ENCODE results near the gene CCNB3. TPM values are rescaled to one million over a fixed set of nuclear protein-coding genes. Genes with fewer than 3 reads are reported as not detected.
"Not testable (repeated sequence)": the region's sequence is repeated elsewhere in the genome, so short reads cannot be mapped to it uniquely, and the experiment has no call there.

Gene CCNB3
- total RNA-seq, 2 donors from 2014 or later, result 0.76 to 1.4 TPM

DNA sequence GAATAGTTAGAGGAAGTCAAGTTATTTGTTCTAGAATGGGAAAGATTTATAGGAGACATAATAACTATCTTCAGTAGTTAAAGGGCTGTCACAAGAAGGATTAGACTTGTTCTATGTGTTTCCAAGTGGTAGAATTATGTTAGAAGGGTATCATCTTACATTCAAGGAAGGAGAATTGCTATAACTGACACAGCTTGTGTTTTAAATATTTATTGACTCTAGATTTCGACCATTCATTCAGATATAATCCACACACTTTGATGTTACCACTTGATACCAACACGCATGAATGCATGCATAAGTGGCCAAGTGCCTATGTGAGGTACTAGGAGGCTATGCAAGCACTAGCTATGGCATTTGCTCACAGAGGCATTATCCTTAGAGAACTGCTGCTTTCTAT lies 122.7 kb downstream of the CCNB3 start:
- intact Hi-C loops (cut with DNase I), result no loop called here
- no peak for DNase-seq (ENCODE audit: low spot score)

GRCh38 chrX:50332668-50333067 lies 128.1 kb downstream of the CCNB3 start:
- intact Hi-C loops (cut with DNase I); DNase-seq (ENCODE audit: low spot score): not testable (repeated sequence)

- DNase-seq (ENCODE audit: low spot score), result no peak
- intact Hi-C loops (cut with DNase I), result no loop called here
These were observed 128.7 kb downstream of the CCNB3 start for GRCh38 chrX:50333308-50333707.

DNA sequence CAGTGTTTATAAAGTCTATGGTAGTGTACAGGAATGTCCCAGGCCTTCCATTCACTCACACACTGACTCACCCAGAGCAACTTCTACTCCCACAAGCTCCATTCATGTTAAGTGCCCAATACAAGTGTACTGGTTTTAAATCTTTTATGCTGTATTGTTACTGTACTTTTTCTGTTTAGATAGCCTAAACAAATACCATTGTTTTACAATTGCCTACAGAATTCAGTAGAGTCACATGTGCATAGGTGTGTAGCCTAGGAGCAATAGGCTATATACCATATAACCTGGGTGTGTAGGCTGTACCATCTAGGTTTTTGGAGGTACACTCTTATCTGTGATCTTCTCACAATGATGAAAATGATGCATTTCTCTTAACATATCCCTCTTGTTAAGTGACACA lies 139.4 kb downstream of the CCNB3 start:
- DNase-seq (ENCODE audit: low spot score), result no peak
- intact Hi-C loops (cut with DNase I), result no loop called here

DNA sequence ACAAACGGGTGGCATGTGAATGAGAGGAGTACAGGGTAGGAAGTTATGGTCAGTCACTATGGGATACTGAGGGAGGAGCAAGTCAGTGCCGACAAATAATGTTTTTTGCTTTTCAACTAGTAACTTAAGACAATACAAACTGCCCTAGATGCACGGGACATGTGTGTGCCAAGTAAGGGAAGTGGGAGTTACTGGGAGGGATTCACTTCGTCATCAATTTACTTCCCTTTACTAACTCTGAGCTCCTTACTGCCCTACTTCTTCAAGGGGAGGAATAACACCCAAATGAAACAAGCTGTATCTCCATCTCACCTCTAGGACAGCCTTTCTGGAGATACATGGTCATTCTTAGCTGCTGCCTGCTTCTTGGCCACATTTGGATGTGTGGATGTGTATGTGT lies 168.4 kb downstream of the CCNB3 start:
- intact Hi-C loops (cut with DNase I), result no loop called here
- no peak for DNase-seq (ENCODE audit: low spot score)

DNA sequence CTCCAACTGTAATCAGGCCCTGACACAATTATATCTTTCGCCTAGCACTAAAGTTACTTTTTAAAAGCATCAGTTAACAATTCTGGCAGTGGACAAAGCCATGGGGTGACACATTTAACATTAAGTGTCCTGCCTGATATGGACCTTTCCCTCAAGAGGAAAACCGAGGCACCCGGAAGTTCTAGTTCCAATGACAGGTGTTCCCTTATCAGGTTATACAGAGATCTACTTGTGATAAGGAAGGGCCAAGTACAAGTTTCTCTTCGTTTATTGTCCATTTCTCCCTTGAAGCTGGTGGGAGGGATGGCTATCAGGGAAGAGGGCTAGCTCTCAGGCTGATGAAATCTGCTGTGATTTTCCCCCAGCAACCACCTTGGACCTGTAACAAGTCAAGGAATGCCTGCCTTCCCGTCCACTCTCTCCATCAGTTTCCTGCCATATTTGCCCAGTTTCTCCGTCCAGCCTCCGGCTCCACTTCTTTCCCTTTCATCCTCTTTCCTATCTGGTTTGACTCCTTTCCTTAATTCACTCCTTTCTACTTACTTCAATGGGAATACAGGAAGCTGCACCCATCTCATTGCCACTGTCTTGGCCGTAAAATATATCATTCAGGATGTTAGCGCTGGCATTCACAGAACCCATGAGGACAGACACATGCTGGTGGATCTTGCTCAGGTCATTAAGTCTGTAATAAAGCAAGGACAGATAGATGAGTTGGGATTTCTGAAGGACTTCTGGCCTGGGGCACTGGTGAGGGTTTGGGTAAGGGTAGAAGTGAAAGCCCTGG lies 171.1 kb downstream of the CCNB3 start:
- intact Hi-C loops (cut with DNase I), result no loop called here

GRCh38 chrX:50381729-50382415 lies 177.3 kb downstream of the CCNB3 start:
- DNase-seq (ENCODE audit: low spot score), result no peak
- intact Hi-C loops (cut with DNase I), result no loop called here

More for the DNA sequence above, 171.1 kb downstream of the CCNB3 start:
- no peak for DNase-seq (ENCODE audit: low spot score)

DNA sequence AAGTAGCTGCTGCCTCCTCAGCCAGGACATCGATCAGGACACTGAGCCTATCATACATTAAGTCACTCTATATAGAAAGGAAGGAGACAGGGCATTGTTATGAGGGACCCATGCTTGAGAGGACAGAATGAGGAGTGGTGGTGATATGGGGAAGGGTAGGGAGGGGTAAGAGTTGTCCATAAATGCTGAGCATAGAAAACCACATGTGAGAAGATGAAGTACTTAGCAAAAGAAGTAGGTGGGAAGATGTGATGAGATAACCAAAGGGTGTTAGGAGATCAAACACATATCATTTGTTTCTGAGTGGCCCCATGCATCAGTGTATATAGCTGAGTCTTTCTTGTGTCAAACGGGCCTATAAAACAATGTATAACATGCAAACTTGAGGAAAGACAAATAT lies 182.0 kb downstream of the CCNB3 start:
- DNase-seq (ENCODE audit: low spot score), result no peak
- intact Hi-C loops (cut with DNase I), result loop anchor here in 1 of 2 donors (5.0 kb wide), 1 partner anchor 1026 kb away; no protein-coding TSS in a partner anchor

GRCh38 chrX:50393902-50394301 lies 189.3 kb downstream of the CCNB3 start:
- DNase-seq (ENCODE audit: low spot score), result no peak
- intact Hi-C loops (cut with DNase I), result no loop called here

Other genes with a start within 250 kb of the CCNB3 start
- not detected for gene AKAP4, start 3.8 kb upstream of the CCNB3 start, total RNA-seq

All from posterior vena cava (tissue), 2 donors.